MCF 10A (cell line): ENCODE measurements around the gene MUS81. TPM values are rescaled to one million over a fixed set of nuclear protein-coding genes. Genes with fewer than 3 reads are reported as not detected.

Experiments used
- BruUV-seq: library from RNA; stranded (reverse); fragments of 400-500 nt; replicated peaks from 2 replicates; lab custom pipeline; 2021; lab: Mats Ljungman, UMichigan
- CTCF ChIA-PET: fragments of 300-600 bp; sonication (Branson Sonifier 250); formaldehyde crosslinking; extraction: SDS; loops from one replicate; lab custom pipeline; 2021; ENCODE audit warnings: antibody characterized with exemption, inconsistent platforms; lab: Yijun Ruan, JAX
- POLR2A ChIA-PET: fragments of 300-600, 350-650 bp; sonication (Branson Sonifier 250); formaldehyde crosslinking; extraction: SDS; loops from one replicate; lab custom pipeline; 2020; ENCODE audit warnings: antibody characterized with exemption, inconsistent platforms; lab: Yijun Ruan, JAX
- DNase-seq: peaks from one replicate; pipeline ENCODE4 v3.0.0-alpha.2; 2018; ENCODE audit not compliant: unreplicated experiment
- H3K27ac Mint-ChIP-seq: one replicate; pipeline ENCODE4 v1.8.0; 2022; ENCODE audit warnings: mild to moderate bottlenecking, low read depth, mixed read lengths; ENCODE audit not compliant: unreplicated experiment
- H3K27me3 Mint-ChIP-seq: one replicate; pipeline ENCODE4 v1.8.0; 2022; ENCODE audit warnings: mixed read lengths; ENCODE audit not compliant: insufficient read depth, unreplicated experiment
- H3K36me3 Mint-ChIP-seq: one replicate; pipeline ENCODE4 v1.8.0; 2022; ENCODE audit warnings: mild to moderate bottlenecking, moderate library complexity, mixed read lengths; ENCODE audit not compliant: insufficient read depth, unreplicated experiment
- H3K4me1 Mint-ChIP-seq: one replicate; pipeline ENCODE4 v1.8.0; 2022; ENCODE audit warnings: mixed read lengths; ENCODE audit not compliant: insufficient read depth, unreplicated experiment
- H3K4me3 Mint-ChIP-seq: one replicate; pipeline ENCODE4 v1.8.0; 2022; ENCODE audit warnings: mild to moderate bottlenecking, moderate library complexity, mixed read lengths; ENCODE audit not compliant: unreplicated experiment
- H3K9me3 Mint-ChIP-seq: one replicate; pipeline ENCODE4 v1.8.0; 2022; ENCODE audit warnings: mixed read lengths; ENCODE audit not compliant: unreplicated experiment
- intact Hi-C: fragments of 100-400 bp; cut with micrococcal nuclease; formaldehyde crosslinking; loops from 2 replicates; pipeline ENCODE4 v1.14.1; 2022
- total RNA-seq: library from RNA; stranded (reverse); gene quantifications from 2 replicates; pipeline ENCODE4 v1.2.3, GENCODE V29; 2022
- TF ChIP-seq, protein P1 (sequence below): fragments of 200-600 bp; IDR thresholded peaks from one replicate; pipeline ENCODE4 v1.8.0; 2022; ENCODE audit warnings: antibody characterized with exemption, mild to moderate bottlenecking; ENCODE audit not compliant: unreplicated experiment

MUS81 gene
- total RNA-seq, 1 experiment from 2014 or later: 77.6 TPM

DNA sequence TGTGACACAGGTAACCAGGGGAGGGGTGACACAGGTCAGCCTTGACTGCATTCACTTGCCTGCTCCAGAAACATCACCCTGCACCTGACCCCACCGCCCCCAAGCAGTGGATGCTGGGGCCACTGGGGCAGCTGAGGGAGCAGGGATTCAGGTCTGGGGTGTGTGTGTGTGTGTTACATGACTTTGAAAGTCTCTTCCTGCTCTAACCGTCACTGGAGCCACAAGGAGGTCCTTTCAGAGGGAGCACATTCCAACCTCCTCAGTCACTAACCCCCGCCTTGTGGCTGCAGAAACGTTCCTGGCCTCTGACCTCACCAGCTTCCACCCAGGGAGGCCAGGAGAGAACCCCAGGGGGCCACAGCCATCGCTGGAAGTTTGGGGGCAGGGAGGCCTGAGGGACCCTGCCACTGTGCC is 42.8 kb downstream of the MUS81 start:
- intact Hi-C loops: no loop called here
- DNase-seq: peak; percentile 59
- Mint-ChIP-seq H3K36me3 (no peaks in the 10 kb centered on the region), H3K27ac (peak overlapping the region; percentile 51), H3K4me1 (peaks cover 38% of the 10 kb centered on the region), H3K9me3 (no peaks in the 10 kb centered on the region), H3K27me3 (no peaks in the 10 kb centered on the region), H3K4me3 (no peak overlapping the region)
- POLR2A ChIA-PET: interaction anchor here (0.6 to 5.4 kb wide), 3 partner anchors 10 to 190 kb away, joined by 3 to 122 read pairs (median 4); no protein-coding TSS in a partner anchor
- TF ChIP-seq, protein P1, sequence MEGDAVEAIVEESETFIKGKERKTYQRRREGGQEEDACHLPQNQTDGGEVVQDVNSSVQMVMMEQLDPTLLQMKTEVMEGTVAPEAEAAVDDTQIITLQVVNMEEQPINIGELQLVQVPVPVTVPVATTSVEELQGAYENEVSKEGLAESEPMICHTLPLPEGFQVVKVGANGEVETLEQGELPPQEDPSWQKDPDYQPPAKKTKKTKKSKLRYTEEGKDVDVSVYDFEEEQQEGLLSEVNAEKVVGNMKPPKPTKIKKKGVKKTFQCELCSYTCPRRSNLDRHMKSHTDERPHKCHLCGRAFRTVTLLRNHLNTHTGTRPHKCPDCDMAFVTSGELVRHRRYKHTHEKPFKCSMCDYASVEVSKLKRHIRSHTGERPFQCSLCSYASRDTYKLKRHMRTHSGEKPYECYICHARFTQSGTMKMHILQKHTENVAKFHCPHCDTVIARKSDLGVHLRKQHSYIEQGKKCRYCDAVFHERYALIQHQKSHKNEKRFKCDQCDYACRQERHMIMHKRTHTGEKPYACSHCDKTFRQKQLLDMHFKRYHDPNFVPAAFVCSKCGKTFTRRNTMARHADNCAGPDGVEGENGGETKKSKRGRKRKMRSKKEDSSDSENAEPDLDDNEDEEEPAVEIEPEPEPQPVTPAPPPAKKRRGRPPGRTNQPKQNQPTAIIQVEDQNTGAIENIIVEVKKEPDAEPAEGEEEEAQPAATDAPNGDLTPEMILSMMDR: no peak
- BruUV-seq: no TSS peak
- CTCF ChIA-PET: interaction anchor here (0.6 to 1.7 kb wide), 4 partner anchors 14 to 119 kb away, joined by 3 read pairs; no protein-coding TSS in a partner anchor

DNA sequence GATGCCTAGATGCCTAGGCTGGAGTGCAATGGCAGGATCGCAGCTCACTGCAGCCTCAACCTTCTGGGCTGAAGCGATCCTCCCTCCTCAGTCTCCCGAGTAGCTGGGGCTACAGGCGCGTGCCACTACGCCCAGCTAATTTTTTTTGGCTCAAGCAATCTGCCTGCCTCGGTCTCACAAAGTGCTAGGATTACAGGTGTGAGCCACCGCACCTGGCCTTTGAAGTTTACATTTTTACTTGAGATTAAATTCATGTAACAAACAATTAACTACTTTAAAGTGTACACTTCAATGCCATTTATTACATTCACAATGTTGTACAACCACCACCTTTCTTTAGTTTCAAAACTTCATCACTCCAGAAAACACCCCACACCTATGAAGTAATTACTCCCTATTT is 43.5 kb downstream of the MUS81 start:
- ChIA-PET POLR2A (interaction anchor here (1.2 kb wide), 1 partner anchor 12 kb away, joined by 3 read pairs; no protein-coding TSS in a partner anchor), CTCF (interaction anchor here (0.6 to 0.7 kb wide), 3 partner anchors 15 to 47 kb away, joined by 3 read pairs; no protein-coding TSS in a partner anchor)
- TF ChIP-seq, protein P1: no peak
- BruUV-seq: no TSS peak
- H3K4me3 Mint-ChIP-seq: no peak overlapping the region
- H3K9me3 Mint-ChIP-seq: no peaks in the 10 kb centered on the region
- H3K27me3 Mint-ChIP-seq: no peaks in the 10 kb centered on the region
- intact Hi-C loops: no loop called here
- H3K4me1 Mint-ChIP-seq: peaks cover 38% of the 10 kb centered on the region
- H3K36me3 Mint-ChIP-seq: no peaks in the 10 kb centered on the region
- H3K27ac Mint-ChIP-seq: peak overlapping the region; percentile 21
- no peak for DNase-seq

DNA sequence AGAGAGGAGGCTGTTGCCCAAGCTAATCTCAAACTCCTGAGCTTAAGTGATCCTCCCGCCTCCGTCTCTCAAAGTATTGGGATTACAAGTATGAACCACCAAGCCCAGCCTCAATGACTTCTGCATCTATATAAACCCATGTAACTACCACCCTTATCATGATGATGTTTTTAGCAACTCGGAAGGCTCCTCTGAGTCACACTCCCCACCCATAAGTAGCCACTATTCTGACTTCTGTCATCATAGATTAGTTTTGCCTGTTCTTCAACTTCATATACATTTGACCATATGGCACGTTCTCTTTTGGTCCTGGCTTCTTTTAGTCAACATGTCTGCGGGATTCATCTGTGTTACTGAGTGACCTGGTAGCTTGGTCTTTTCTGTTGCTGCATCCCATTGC is 46.4 kb downstream of the MUS81 start:
- DNase-seq: no peak
- intact Hi-C loops: no loop called here
- H3K27me3 Mint-ChIP-seq: no peaks in the 10 kb centered on the region
- TF ChIP-seq, protein P1: no peak
- no peaks in the 10 kb centered on the region for H3K36me3 Mint-ChIP-seq
- BruUV-seq: no TSS peak
- peaks cover 36% of the 10 kb centered on the region for H3K4me1 Mint-ChIP-seq
- H3K4me3 Mint-ChIP-seq: no peak overlapping the region
- ChIA-PET CTCF (interaction anchor here (1.1 kb wide), 1 partner anchor 22 kb away, joined by 3 read pairs; no protein-coding TSS in a partner anchor), POLR2A (interaction anchor here (1.1 to 2.0 kb wide), 4 partner anchors 9 to 17 kb away, joined by 5 to 7 read pairs (median 6); partner anchors contain the start of genes C11orf68 and CCDC85B)
- no peak overlapping the region for H3K27ac Mint-ChIP-seq
- no peaks in the 10 kb centered on the region for H3K9me3 Mint-ChIP-seq

DNA sequence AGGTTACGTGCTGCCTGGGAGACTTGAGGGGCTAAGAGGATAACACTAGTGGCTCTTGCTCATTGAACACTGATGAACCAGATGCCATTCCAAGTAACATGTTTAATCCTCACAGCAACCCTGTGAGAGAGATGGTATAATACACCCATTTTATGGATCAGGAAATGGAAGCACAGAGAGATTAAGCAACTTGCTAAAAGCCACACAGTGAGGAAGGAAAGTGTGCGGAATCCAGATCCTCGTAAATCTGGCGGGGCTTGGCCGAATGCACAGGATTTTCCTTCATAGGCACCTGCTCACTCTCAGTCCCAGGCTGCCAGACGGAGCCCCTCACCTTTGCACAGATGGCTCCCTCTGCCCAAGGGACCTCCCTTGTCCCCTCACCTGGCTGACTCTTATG is 47.6 kb downstream of the MUS81 start:
- Mint-ChIP-seq H3K27ac (no peak overlapping the region), H3K36me3 (no peaks in the 10 kb centered on the region), H3K27me3 (no peaks in the 10 kb centered on the region), H3K4me1 (peaks cover 26% of the 10 kb centered on the region), H3K4me3 (no peak overlapping the region), H3K9me3 (no peaks in the 10 kb centered on the region)
- ChIA-PET CTCF (no interaction called here), POLR2A (interaction anchor here (0.6 kb wide), 1 partner anchor 408 kb away, joined by 3 read pairs; no protein-coding TSS in a partner anchor)
- TF ChIP-seq, protein P1: no peak
- intact Hi-C loops: no loop called here
- no peak for DNase-seq
- BruUV-seq: no TSS peak
